Activated T-cell treated with anti-CD3 and anti-CD28 coated beads for 24 hours (primary cell): ENCODE data around the gene KCNIP4.
A peak's percentile ranks its signal among the peaks of the same experiment; 100 is the strongest.

ENCODE experiments used
- DNase-seq: peaks from one replicate; pipeline ENCODE4 v3.0.0-alpha.2; 2020; ENCODE audit warnings: low read depth

Gene KCNIP4

DNA sequence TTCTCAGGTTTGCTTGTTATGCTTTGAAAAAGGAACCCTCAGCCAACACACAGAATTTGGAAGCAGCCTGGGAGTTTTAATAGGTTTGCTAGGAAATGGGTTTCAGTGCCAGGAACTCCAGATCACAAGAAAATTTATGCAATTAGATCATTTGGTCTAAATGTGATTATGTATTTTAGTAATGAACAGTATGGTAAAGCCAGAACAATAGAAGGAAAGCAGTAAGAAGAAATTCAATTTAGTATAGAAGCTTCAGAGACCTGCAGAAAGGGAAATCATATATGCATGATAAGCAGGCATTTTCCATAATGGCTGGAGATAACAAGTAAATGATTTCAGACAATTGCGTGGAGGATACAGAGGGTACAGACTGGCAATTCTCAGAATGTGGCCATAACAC is 184.7 kb downstream of the KCNIP4 start:
- no peak for DNase-seq

DNA sequence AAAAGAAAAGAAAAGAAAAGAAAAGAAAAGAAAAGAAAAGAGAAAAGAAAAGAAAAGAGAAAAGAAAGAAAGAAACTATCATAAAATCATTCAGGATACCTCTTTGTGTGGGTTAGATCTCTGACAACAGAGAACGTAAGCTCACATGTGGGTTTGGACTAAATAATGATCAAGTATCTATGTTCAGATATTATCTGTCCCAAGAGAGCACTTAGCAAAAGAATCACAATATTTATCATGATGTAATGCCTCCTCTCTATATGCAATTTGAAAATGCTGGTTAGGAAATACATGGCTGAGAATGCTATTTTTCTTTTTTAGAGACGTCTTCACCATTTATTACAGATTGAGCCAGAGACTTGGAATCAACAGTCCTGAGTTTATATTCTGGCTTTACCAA is 191.3 kb downstream of the KCNIP4 start:
- DNase-seq = no peak

DNA sequence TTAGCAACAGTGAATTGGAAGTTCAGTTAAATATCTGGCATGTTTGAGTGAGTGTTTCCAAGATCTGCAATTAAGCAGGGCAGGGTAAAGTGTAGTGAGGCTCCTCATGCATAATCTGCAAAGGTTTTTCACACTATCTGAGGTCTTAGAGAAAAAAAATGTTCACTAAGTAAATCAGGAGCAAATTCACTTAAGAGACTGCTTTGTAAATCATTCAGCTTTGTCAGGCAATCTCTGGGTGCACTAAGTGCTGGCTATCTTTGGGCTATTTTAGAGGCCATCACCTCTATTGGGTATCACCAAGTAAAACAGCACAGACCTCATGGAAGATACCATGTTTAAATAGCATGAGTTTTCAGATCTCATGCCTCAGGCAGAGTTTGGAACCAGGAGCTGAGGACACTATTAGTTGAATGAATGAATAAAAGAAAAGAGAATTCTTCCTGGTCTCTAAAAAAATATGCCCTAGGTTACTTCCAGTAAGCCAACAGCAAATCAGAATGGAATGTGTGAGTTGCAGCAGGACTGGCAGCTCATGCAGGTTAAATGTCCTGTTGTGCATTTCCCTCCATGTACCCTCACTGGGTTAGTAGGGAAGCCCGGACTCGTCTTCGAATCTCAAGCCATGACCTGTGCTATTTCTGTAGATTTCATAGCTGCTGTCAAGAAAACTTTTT is 195.3 kb downstream of the KCNIP4 start:
- DNase-seq = no peak

GRCh38 chr4:21752616-21753015 is 196.0 kb downstream of the KCNIP4 start:
- no peak for DNase-seq

- no peak for DNase-seq
Measured at GRCh38 chr4:21749924-21750323, 198.6 kb downstream of the KCNIP4 start.

GRCh38 chr4:21749412-21749811 is 199.2 kb downstream of the KCNIP4 start:
- no peak for DNase-seq

GRCh38 chr4:21744046-21744445 is 204.5 kb downstream of the KCNIP4 start:
- DNase-seq = no peak

DNA sequence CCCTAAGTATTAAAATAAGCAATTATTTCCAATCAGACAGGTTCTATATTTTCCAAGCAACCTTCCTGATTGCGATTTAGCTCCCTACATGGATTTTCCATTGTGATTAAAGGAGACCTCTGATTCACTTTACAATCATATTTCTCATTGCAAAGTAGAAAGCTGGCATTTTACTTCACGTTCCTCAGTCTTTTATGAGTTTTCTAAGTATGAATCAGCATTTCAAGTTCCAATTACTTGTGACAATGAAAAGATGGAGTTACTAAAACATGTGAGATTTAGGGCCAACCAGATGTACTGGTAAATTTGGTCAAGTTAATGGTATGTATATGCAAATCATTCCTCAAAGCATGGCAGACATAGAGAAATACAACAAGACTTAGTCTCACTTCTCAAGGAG is 206.2 kb downstream of the KCNIP4 start:
- DNase-seq = no peak

- DNase-seq = no peak
Measured at GRCh38 chr4:21738821-21739220, 209.8 kb downstream of the KCNIP4 start.

DNA sequence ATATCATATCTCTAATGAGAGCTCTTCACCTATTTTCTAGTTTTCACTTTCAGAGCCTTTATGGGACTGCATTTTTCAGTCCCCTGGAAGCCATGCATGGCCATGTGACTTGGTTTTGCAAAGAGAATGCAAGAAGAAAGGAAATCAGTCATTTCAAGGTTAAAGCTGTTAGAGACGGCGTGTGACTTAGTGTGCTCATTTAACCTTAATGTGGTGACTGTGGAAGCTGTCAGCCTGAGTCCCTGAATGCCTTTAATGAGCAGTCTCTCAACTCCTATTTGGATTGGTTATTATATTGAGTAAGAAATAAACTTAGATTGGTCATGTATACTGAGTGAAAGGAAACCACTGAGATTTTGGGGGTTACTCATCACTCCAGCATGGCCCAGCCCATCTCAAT is 212.7 kb downstream of the KCNIP4 start:
- no peak for DNase-seq

- DNase-seq = no peak
Measured at GRCh38 chr4:21733894-21734630, 214.5 kb downstream of the KCNIP4 start.

- DNase-seq = no peak
Measured at GRCh38 chr4:21728304-21728703, 220.3 kb downstream of the KCNIP4 start.

GRCh38 chr4:21726255-21726815 is 222.2 kb downstream of the KCNIP4 start:
- no peak for DNase-seq

DNA sequence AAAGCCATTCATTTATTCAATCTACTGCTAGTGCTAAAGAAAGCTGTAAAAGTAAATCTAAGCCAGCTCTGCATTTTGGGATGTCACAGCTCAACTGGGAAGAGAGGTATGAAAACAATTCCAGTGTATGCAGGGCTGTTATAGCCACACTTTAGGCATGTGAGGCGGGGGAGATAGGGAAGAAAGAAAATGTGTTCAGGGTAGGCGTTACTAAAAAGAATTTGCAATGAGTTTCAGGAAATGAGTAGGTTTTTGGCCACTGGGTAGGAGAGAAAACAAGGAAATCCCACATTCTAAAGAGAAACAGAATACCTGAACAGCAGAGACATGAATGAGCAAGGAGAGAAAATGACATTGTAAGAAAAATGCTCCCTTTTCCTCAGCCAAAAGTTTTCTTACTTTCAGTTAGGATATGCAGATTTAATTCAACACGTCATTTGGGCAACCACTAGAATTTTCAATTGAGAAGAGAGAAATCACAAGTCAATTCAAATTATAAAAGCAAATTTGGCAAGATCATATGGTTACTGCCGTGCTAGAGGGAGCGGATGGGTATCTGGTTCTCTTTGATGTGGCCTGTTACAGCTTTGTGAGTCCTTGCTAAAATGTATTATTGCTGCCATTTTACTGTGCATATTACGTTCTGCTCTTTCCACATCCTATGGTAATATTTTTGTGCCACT is 226.3 kb downstream of the KCNIP4 start:
- no peak for DNase-seq

- no peak for DNase-seq
Measured at GRCh38 chr4:21716531-21716930, 232.0 kb downstream of the KCNIP4 start.

GRCh38 chr4:21710179-21710835 is 238.3 kb downstream of the KCNIP4 start:
- DNase-seq = no peak

GRCh38 chr4:21709761-21710160 is 238.8 kb downstream of the KCNIP4 start:
- no peak for DNase-seq

GRCh38 chr4:21709031-21709430 is 239.5 kb downstream of the KCNIP4 start:
- DNase-seq = no peak

GRCh38 chr4:21699446-21699845 is 249.1 kb downstream of the KCNIP4 start:
- no peak for DNase-seq

- DNase-seq = peak; percentile 0
Measured at GRCh38 chr4:21697583-21697982, 251.0 kb downstream of the KCNIP4 start.

GRCh38 chr4:21695141-21695540 is 253.4 kb downstream of the KCNIP4 start:
- DNase-seq = no peak

DNA sequence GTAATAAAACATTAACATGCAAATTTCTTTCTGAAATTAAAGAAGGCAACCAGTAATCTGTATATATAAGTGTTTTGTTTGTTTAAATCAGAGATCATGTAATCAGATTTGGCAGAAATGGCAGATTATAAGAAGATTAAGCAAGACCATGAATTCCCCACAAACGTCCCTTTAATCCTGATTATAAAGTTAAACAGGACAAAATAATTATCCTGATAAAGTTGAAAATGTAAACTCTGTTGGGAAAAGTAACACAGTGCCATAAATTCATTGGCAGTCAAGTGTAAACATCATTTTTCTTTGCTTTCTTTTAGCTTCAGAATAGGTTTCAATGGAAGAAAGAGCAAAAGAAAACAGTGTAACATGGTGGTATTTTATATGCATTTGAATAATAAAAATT is 256.3 kb downstream of the KCNIP4 start:
- DNase-seq = no peak
